ENCODE data around the gene FOXR1. TPM values are rescaled to one million over a fixed set of nuclear protein-coding genes. Genes with fewer than 3 reads are reported as not detected.
"Not testable (repeated sequence)": the region's sequence is repeated elsewhere in the genome, so short reads cannot be mapped to it uniquely, and the experiment has no call there.

The FOXR1 gene
- polyA plus RNA-seq, 1 donor from 2014 or later: not detected

DNA sequence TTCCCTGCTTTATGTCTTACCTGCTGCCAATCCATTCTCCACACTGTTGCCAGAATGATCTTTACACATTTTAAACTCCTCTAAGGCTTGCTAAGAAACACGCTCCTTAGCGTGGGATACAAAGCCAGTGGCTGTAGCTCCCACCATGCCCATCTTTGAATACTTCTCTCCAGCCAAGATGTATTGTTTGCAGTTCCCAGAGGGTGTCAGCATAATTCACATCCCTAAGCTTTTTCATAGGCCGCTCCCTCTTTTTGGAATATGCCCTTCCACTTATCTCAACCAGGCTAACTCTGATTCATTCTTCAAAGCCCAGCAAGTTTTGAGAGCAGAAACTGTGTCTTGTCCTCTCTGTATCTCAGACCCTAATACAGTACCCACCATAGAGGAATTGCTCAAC is 23.6 kb upstream of the FOXR1 start:
- no peaks in the 10 kb centered on the region for H3K9me2 ChIP-seq (ENCODE audit: insufficient read depth, low read length)
- no peak overlapping the region for H3K27ac ChIP-seq (ENCODE audit: low read length)
- H3K9ac ChIP-seq (ENCODE audit: low read length): no peak overlapping the region
- TF ChIP-seq MXI1 (conservative IDR thresholded peaks at IDR 0.05; ENCODE audit: poor library complexity, severe bottlenecking) (no peak), TAF1 (IDR thresholded peaks at IDR 0.05; ENCODE audit: low read depth) (no peak), POLR2AphosphoS5 (IDR thresholded peaks at IDR 0.05) (no peak), EZH2 (IDR thresholded peaks at IDR 0.05; ENCODE audit: borderline replicate concordance, insufficient read depth, low read length, poor library complexity, severe bottlenecking) (no peak), SMC3 (conservative IDR thresholded peaks at IDR 0.05; ENCODE audit: poor library complexity) (no peak), RAD21 (conservative IDR thresholded peaks at IDR 0.05) (no peak), EP300 (conservative IDR thresholded peaks at IDR 0.05; ENCODE audit: poor library complexity, severe bottlenecking) (no peak)
- TF ChIP-seq, protein P1, sequence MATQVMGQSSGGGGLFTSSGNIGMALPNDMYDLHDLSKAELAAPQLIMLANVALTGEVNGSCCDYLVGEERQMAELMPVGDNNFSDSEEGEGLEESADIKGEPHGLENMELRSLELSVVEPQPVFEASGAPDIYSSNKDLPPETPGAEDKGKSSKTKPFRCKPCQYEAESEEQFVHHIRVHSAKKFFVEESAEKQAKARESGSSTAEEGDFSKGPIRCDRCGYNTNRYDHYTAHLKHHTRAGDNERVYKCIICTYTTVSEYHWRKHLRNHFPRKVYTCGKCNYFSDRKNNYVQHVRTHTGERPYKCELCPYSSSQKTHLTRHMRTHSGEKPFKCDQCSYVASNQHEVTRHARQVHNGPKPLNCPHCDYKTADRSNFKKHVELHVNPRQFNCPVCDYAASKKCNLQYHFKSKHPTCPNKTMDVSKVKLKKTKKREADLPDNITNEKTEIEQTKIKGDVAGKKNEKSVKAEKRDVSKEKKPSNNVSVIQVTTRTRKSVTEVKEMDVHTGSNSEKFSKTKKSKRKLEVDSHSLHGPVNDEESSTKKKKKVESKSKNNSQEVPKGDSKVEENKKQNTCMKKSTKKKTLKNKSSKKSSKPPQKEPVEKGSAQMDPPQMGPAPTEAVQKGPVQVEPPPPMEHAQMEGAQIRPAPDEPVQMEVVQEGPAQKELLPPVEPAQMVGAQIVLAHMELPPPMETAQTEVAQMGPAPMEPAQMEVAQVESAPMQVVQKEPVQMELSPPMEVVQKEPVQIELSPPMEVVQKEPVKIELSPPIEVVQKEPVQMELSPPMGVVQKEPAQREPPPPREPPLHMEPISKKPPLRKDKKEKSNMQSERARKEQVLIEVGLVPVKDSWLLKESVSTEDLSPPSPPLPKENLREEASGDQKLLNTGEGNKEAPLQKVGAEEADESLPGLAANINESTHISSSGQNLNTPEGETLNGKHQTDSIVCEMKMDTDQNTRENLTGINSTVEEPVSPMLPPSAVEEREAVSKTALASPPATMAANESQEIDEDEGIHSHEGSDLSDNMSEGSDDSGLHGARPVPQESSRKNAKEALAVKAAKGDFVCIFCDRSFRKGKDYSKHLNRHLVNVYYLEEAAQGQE (IDR thresholded peaks at IDR 0.05; ENCODE audit: borderline replicate concordance): no peak
- TF ChIP-seq, protein P2, sequence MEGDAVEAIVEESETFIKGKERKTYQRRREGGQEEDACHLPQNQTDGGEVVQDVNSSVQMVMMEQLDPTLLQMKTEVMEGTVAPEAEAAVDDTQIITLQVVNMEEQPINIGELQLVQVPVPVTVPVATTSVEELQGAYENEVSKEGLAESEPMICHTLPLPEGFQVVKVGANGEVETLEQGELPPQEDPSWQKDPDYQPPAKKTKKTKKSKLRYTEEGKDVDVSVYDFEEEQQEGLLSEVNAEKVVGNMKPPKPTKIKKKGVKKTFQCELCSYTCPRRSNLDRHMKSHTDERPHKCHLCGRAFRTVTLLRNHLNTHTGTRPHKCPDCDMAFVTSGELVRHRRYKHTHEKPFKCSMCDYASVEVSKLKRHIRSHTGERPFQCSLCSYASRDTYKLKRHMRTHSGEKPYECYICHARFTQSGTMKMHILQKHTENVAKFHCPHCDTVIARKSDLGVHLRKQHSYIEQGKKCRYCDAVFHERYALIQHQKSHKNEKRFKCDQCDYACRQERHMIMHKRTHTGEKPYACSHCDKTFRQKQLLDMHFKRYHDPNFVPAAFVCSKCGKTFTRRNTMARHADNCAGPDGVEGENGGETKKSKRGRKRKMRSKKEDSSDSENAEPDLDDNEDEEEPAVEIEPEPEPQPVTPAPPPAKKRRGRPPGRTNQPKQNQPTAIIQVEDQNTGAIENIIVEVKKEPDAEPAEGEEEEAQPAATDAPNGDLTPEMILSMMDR (IDR thresholded peaks at IDR 0.05; ENCODE audit: poor library complexity, severe bottlenecking): no peak
- no peaks in the 10 kb centered on the region for H4K20me1 ChIP-seq (ENCODE audit: insufficient read depth)
- no peaks in the 10 kb centered on the region for H3K27me3 ChIP-seq (ENCODE audit: insufficient read depth, low read depth, low read length)
- H3K36me3 ChIP-seq (ENCODE audit: insufficient read depth, low read length): no peaks in the 10 kb centered on the region
- peaks cover 5% of the 10 kb centered on the region for H3F3A ChIP-seq (ENCODE audit: insufficient read depth, low read length, poor library complexity, severe bottlenecking)
- no peak overlapping the region for H3K4me3 ChIP-seq (ENCODE audit: low read length)
- H2AFZ ChIP-seq (ENCODE audit: low read depth, low read length): no peak overlapping the region
- H3K79me2 ChIP-seq (replicated peaks; ENCODE audit: insufficient read depth, low read length): peaks cover 3% of the 10 kb centered on the region
- no peak overlapping the region for H3K4me2 ChIP-seq (ENCODE audit: low read length)
- H3K9me3 ChIP-seq (ENCODE audit: low read length): no peaks in the 10 kb centered on the region

DNA sequence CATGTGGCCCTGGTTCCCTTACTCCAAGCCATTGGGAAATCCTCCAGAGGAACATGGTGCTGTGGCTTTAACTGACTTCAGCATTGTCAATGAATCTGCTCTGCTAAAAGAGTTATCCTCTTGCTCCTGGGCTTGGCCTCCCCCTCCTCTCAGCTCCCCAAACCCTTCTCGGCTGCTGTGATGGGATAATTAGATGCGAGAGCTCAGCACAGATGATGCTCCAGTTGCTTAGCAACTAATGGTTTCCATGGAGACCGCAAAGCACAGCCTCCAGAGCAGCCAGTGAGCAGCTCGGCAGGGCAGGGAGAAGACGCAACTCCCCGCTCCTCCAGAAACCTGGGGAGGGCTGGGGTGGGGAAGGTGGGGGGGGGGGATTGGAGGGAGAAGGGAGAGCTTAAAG is 18.3 kb upstream of the FOXR1 start:
- Histone ChIP-seq H3K4me2 (ENCODE audit: low read length) (peak overlapping the region; percentile 95), H3K4me3 (ENCODE audit: low read length) (peak overlapping the region; percentile 63), H2AFZ (ENCODE audit: low read depth, low read length) (no peak overlapping the region), H3K27ac (ENCODE audit: low read length) (peak overlapping the region; percentile 100), H3K27me3 (ENCODE audit: insufficient read depth, low read depth, low read length) (no peaks in the 10 kb centered on the region), H4K20me1 (ENCODE audit: insufficient read depth) (no peaks in the 10 kb centered on the region), H3K79me2 (replicated peaks; ENCODE audit: insufficient read depth, low read length) (peaks cover 3% of the 10 kb centered on the region), H3K36me3 (ENCODE audit: insufficient read depth, low read length) (no peaks in the 10 kb centered on the region), H3K9me2 (ENCODE audit: insufficient read depth, low read length) (no peaks in the 10 kb centered on the region), H3F3A (ENCODE audit: insufficient read depth, low read length, poor library complexity, severe bottlenecking) (peaks cover 5% of the 10 kb centered on the region), H3K9ac (ENCODE audit: low read length) (peak overlapping the region; percentile 77), H3K9me3 (ENCODE audit: low read length) (no peaks in the 10 kb centered on the region)
- TF ChIP-seq TAF1 (IDR thresholded peaks at IDR 0.05; ENCODE audit: low read depth) (no peak), SMC3 (conservative IDR thresholded peaks at IDR 0.05; ENCODE audit: poor library complexity) (peak; percentile 59), RAD21 (conservative IDR thresholded peaks at IDR 0.05) (peak; percentile 54), POLR2AphosphoS5 (IDR thresholded peaks at IDR 0.05) (peak; percentile 76), EZH2 (IDR thresholded peaks at IDR 0.05; ENCODE audit: borderline replicate concordance, insufficient read depth, low read length, poor library complexity, severe bottlenecking) (no peak), EP300 (conservative IDR thresholded peaks at IDR 0.05; ENCODE audit: poor library complexity, severe bottlenecking) (peak; percentile 81), MXI1 (conservative IDR thresholded peaks at IDR 0.05; ENCODE audit: poor library complexity, severe bottlenecking) (peak; percentile 76)
- TF ChIP-seq, protein P2 (IDR thresholded peaks at IDR 0.05; ENCODE audit: poor library complexity, severe bottlenecking): no peak
- TF ChIP-seq, protein P1 (IDR thresholded peaks at IDR 0.05; ENCODE audit: borderline replicate concordance): peak; percentile 22

DNA sequence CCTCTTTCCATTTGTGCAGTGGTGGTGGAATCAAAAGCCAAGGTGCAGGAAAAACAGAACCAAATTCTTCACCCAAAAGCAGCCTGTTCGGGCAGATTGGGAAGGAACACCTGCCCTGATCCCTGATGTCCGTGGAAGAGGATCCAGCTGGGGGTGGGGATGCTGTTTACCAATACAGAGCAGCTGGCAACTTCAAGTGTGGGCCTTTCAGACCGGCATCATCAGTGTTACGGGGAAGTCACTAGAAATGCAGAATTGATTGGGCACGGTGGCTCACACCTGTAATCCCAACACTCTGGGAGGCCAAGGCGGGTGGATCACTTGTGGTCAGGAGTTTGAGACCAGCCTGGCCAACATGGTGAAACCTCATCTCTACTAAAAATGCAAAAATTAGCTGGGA is 17.6 kb upstream of the FOXR1 start:
- not testable (repeated sequence) for H3K79me2 ChIP-seq (replicated peaks; ENCODE audit: insufficient read depth, low read length); H2AFZ ChIP-seq (ENCODE audit: low read depth, low read length); H3K27me3 ChIP-seq (ENCODE audit: insufficient read depth, low read depth, low read length); H4K20me1 ChIP-seq (ENCODE audit: insufficient read depth); H3K36me3 ChIP-seq (ENCODE audit: insufficient read depth, low read length); H3F3A ChIP-seq (ENCODE audit: insufficient read depth, low read length, poor library complexity, severe bottlenecking); H3K9me2 ChIP-seq (ENCODE audit: insufficient read depth, low read length); H3K9me3 ChIP-seq (ENCODE audit: low read length)
- Histone ChIP-seq H3K27ac (ENCODE audit: low read length) (peak overlapping the region; percentile 99), H3K9ac (ENCODE audit: low read length) (peak overlapping the region; percentile 77), H3K4me3 (ENCODE audit: low read length) (peak overlapping the region; percentile 57), H3K4me2 (ENCODE audit: low read length) (peak overlapping the region; percentile 84)

All from neural cell (in vitro differentiated cells).